Measurements from ENCODE around the gene COL28A1.

The COL28A1 gene

DNA sequence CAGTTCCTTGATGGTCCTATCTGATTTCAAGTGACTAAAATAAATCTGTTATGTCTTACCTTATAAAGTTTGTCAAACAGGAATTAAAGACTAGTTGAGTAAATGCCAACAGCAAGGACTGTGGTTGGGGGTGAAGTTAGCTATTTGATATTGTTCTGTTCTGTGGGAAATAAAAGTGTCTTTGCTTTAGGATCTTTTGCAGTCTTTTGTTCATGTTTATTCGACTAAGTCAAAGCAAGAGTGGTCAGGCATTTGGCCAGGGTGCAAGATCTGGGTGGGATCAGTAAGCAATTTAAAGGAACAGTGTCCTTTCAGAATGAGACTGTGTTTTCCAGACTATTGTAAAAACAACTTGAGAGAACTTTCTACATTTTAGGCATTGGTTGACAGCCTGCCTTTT lies at the start of gene COL28A1:
TSS of gene COL28A1 (minus strand) at position 183 of the 400 bp plus-strand sequence. CDS start 2,998 bp downstream, outside the sequence.
- ChIA-PET POLR2A (no interaction called here), CTCF (interaction anchor here (4.2 to 11.2 kb wide), 2 partner anchors 109 to 433 kb away, joined by 17 to 230 read pairs; no protein-coding TSS in a partner anchor)
- no peak for DNase-seq (ENCODE audit: low read depth, low spot score)
- no peak within 1 kb of the TSS for H3K4me3 ChIP-seq (ENCODE audit: low read depth, low read length)
- TF ChIP-seq, protein P1, sequence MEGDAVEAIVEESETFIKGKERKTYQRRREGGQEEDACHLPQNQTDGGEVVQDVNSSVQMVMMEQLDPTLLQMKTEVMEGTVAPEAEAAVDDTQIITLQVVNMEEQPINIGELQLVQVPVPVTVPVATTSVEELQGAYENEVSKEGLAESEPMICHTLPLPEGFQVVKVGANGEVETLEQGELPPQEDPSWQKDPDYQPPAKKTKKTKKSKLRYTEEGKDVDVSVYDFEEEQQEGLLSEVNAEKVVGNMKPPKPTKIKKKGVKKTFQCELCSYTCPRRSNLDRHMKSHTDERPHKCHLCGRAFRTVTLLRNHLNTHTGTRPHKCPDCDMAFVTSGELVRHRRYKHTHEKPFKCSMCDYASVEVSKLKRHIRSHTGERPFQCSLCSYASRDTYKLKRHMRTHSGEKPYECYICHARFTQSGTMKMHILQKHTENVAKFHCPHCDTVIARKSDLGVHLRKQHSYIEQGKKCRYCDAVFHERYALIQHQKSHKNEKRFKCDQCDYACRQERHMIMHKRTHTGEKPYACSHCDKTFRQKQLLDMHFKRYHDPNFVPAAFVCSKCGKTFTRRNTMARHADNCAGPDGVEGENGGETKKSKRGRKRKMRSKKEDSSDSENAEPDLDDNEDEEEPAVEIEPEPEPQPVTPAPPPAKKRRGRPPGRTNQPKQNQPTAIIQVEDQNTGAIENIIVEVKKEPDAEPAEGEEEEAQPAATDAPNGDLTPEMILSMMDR (IDR thresholded peaks at IDR 0.05; ENCODE audit: insufficient read depth, low read length, missing control alignments) = no peak

DNA sequence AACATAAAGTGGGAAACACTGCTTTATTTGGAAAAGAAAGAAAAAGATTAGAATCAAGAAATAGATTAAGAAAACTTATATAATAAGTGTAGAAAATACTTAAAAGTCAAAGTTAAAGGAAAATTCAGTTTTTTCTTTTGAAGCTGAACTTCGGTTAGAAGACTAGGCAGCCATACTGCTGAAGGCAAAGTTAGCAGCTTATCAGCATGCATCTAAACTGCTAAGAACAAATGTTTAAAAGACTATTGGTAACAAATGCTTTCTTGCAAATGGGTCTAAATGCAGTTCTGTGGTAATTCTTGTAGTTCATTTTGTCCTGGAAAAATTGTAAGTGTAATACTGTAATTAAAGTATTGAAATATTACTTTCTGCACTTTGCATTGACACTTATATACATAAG lies 49.0 kb upstream of the COL28A1 start:
- TF ChIP-seq, protein P1 (IDR thresholded peaks at IDR 0.05; ENCODE audit: insufficient read depth, low read length, missing control alignments) = no peak
- no peak overlapping the region for H3K4me3 ChIP-seq (ENCODE audit: low read depth, low read length)
- no peak for DNase-seq (ENCODE audit: low read depth, low spot score)
- CTCF ChIA-PET = interaction anchor here (1.0 to 1.4 kb wide), 2 partner anchors 9 to 10 kb away, joined by 3 to 6 read pairs; no protein-coding TSS in a partner anchor
- POLR2A ChIA-PET = no interaction called here

DNA sequence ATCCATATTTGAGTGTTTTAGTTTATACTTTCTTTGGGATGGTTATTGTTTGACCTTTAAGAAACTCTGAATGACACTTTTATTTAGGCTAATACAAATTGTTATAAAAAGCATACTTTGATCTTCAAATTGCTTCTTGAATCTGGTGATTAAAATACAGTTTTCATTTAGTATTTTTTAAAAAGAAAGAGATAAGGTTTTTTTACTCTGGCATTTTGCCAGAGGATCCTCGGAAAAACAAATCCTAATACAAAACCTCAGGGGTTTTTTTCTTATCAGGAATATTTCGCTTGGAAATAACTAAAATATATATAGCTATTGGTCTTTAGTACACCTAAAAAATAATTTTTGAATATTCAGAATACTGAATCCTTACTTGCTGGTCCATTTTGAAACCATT lies 48.1 kb upstream of the COL28A1 start:
- TF ChIP-seq, protein P1 (IDR thresholded peaks at IDR 0.05; ENCODE audit: insufficient read depth, low read length, missing control alignments) = no peak
- H3K4me3 ChIP-seq (ENCODE audit: low read depth, low read length) = no peak overlapping the region
- CTCF ChIA-PET = interaction anchor here (0.7 to 1.4 kb wide), 2 partner anchors 11 to 26 kb away, joined by 3 to 6 read pairs; no protein-coding TSS in a partner anchor
- no peak for DNase-seq (ENCODE audit: low read depth, low spot score)
- POLR2A ChIA-PET = no interaction called here

DNA sequence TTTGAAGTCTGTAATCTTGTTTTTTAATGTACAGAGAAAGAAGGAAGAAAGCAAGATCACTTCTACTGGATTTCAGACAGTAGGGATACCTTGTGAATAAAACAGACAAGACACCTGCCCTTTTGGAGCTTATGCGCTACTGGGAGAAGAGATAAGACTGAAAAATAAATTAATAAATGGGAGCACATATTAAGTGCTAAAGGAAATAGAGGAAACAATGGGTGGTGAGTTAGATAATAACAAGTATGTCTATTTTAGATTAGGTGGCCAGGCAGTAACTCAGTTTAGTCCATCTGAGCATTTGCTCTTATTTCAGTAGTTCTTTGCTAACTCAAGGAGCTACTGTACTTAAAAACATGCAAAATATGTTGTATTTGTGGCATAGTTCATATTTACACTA lies 46.9 kb upstream of the COL28A1 start:
- CTCF ChIA-PET = no interaction called here
- TF ChIP-seq, protein P1 (IDR thresholded peaks at IDR 0.05; ENCODE audit: insufficient read depth, low read length, missing control alignments) = no peak
- no peak for DNase-seq (ENCODE audit: low read depth, low spot score)
- POLR2A ChIA-PET = no interaction called here
- no peak overlapping the region for H3K4me3 ChIP-seq (ENCODE audit: low read depth, low read length)

DNA sequence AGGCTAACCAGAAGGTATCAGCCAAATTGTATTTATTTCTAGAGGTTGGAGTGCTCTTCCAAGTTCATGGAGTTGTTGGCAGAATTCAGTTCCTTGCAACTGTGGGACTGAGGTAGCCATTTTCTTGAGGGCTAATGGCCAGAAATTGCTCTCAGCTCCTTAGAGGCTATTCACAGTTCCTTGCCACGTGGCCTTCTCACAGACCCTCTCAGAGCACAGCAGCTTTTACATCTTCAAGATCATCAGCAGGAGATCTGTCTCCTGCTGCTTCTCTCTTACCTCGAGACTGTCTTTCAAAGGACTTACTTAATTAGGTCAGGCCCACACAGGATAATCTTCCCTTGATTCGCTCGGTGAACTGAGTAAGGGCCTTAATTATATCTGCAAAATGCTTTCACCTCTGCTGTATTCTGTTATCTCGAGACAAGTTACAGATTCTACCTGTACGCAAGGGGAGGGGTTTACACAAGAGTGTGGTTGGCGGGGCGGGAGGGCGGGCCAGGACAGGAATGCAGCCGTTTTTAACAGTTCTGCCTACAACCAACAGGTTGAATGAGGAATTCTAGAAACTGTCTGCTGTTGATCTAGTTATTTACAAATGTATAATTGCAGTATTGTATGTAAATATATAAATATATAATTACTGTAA lies 46.0 kb upstream of the COL28A1 start:
- no peak for DNase-seq (ENCODE audit: low read depth, low spot score)
- TF ChIP-seq, protein P1 (IDR thresholded peaks at IDR 0.05; ENCODE audit: insufficient read depth, low read length, missing control alignments) = no peak
- POLR2A ChIA-PET = no interaction called here
- CTCF ChIA-PET = no interaction called here
- no peak overlapping the region for H3K4me3 ChIP-seq (ENCODE audit: low read depth, low read length)

DNA sequence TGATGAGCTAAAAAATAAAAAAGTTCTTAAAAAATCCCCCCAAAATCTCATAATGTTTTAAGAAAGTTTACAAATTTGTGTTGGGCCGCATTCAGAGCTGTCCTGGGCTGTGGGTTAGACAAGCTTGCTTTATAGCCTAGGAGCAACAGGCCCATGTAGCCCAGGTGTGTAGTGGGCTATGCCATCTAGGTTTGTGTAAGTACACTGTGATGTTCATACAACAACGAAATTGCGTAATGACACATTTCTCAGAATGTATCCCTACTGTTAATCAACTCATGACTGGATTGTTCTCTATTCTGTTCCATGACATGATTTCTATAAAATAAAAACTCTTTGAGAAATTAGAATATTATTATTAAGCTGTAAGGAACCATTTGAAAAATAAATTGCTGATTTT lies 44.0 kb upstream of the COL28A1 start:
- TF ChIP-seq, protein P1 (IDR thresholded peaks at IDR 0.05; ENCODE audit: insufficient read depth, low read length, missing control alignments) = no peak
- CTCF ChIA-PET = interaction anchor here (1.2 kb wide), 1 partner anchor 156 kb away, joined by 3 read pairs; no protein-coding TSS in a partner anchor
- H3K4me3 ChIP-seq (ENCODE audit: low read depth, low read length) = no peak overlapping the region
- DNase-seq (ENCODE audit: low read depth, low spot score) = no peak
- POLR2A ChIA-PET = no interaction called here

All from AG04449 (cell line).